Activated CD4-positive, alpha-beta T cell treated with anti-CD3 and anti-CD28 coated beads, Interleukin-2, amount 50 U/mL, for 1 hour (primary cell): Measurements from ENCODE around the gene SLC6A8.
"Not testable (repeated sequence)": the region's sequence is repeated elsewhere in the genome, so short reads cannot be mapped to it uniquely, and the experiment has no call there.

Source experiments
- DNase-seq: peaks from one replicate; pipeline ENCODE4 v3.0.0-alpha.2; 2020

Gene SLC6A8

DNA sequence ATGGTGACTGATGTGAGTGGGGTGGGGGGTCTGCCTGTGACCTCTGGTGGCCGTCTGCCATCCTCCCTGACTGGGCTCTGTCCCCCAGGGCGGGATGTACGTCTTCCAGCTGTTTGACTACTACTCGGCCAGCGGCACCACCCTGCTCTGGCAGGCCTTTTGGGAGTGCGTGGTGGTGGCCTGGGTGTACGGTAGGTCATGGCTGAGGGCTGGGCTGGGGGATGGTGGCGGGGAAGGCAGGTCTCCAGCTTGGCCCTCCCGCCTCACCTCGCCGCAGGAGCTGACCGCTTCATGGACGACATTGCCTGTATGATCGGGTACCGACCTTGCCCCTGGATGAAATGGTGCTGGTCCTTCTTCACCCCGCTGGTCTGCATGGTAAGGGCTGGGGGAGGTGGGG is 6.5 kb downstream of the SLC6A8 start:
- not testable (repeated sequence) for DNase-seq

- no peak for DNase-seq
These were observed 7.1 kb downstream of the SLC6A8 start for GRCh38 chrX:153694687-153695270.

GRCh38 chrX:153696100-153696499 is 8.4 kb downstream of the SLC6A8 start:
- no peak for DNase-seq

- not testable (repeated sequence) for DNase-seq
These were observed 8.8 kb downstream of the SLC6A8 start for GRCh38 chrX:153696538-153696937.

- DNase-seq = not testable (repeated sequence)
These were observed 9.4 kb downstream of the SLC6A8 start for GRCh38 chrX:153696986-153697722.

DNA sequence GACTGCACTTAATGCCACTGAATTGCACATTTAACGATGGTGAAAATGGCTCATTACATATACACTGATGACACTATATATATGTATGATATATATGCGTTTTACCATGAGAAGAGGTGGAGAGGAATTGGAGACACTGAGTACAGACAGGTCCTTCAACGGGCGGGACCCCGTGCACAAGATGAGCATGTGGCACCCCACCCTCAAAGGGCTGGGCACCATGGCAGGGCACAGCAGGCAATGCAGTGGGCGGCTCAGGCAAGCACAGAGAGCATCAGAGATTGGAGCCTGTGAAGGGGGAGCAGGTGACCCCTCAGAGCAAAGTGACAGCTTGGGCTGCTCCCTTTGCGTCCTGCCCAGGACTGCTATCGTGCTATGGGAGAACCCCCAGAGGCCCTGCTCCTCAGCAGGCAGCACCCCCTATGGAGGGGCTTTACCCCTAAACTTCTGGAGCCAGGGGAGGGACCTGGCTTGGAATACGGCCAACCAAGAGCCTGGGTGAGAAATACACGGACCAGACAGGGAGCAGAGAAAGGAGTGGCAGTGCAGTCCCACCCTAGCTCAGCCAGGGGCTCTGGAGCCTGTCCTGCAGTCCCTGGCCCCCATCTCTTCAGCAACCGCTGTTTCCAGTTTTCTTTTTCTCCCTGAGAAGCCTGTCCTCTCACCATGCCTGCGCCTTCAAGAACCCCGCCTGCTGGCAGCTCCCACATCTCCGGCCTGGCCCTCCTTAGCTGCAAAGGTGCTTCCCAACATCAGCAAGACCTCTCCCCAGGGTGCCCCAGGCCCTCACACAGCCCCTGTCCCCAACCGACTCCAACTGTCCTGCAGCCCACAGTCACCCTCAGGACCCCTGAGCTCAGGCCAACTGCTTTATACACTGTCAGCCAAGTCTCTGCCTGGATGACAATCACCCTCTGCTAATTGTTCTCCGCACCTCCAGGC is 10.5 kb downstream of the SLC6A8 start:
- no peak for DNase-seq

- not testable (repeated sequence) for DNase-seq
These were observed 11.6 kb downstream of the SLC6A8 start for GRCh38 chrX:153699210-153699783.

- not testable (repeated sequence) for DNase-seq
These were observed 12.2 kb downstream of the SLC6A8 start for GRCh38 chrX:153699784-153700371.

DNA sequence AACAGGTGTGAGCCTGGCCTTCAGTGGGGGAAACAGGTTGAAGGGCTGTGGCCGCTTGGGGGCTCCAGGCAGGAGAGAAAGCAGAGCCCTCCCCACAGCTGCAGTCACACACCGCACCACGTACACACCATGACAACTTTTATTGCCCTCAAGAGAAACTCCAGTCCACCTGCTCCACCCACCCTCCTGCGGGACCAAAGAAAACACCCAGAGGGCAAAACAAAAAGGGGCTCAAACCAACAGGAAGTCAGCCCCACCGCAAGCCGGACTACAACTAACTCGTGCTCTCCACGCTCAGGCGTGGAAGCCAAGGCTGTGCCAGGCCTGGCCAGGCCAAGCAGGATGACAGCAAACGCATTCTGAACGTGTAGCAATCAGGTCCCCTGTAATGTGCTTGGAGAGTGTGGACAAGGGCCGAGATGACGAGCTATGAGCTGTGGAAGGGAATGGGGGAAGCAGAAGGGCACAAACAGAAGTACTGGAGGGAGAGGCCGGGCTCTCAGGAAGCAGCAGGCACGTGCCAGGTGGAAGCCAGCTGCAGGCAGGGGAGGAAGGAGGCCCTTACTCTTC is 12.7 kb downstream of the SLC6A8 start:
- DNase-seq = no peak

DNA sequence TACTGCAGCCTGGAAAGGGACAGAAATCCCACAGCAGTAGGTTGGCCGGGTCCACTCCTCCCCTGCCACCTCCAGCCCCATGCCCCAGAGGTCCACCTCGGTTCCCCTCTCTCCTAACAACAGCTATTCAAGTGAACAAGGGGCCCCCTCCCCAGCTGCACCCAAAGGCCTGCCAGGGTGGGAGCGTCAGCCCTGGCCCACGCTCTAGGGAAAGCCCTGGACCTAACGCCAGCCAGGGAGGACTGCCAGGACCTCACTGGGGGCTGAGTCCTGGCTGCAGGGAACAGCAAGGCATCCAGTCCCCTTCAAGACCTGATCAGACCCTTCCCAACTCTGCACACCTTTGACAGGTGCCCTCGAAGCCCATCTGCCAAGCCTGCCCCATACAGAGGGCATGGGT is 13.2 kb downstream of the SLC6A8 start:
- DNase-seq = no peak

GRCh38 chrX:153701706-153702105 is 14.0 kb downstream of the SLC6A8 start:
- no peak for DNase-seq

DNA sequence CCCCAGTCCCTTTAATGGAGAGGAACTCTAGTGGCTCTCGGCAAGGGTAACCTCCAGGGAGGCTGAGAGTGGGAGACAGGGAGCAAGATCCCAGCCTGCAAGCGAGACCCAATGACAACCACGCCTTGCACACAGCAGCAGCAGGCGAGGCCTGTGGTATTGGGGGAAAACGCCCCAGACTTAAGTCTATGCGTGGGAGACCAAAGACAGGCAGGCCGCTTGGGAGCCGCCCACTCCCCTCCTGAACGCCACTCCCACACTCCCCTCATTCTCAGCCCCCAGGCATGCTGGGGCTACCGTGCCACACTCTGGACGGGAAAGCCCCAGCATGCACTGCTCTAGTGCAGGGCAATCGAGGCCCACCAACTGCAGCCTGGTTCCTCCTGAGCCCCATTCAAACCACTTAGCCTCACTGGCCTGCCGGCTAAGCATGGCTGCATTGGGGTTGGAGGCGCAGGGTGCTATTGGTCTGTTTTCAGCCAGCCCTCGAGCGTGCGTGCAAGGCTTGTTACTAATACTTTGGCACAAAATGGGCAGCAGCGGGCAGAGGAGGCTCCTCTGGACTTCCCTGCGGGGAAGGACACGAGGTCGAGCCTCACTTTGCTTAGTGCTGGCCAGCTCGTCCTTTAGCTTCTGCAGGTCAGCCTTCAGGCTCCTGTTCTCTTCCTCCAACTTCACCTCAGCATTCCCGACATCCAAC is 14.8 kb downstream of the SLC6A8 start:
- DNase-seq = no peak

- no peak for DNase-seq
These were observed 15.3 kb downstream of the SLC6A8 start for GRCh38 chrX:153703036-153703370.

DNA sequence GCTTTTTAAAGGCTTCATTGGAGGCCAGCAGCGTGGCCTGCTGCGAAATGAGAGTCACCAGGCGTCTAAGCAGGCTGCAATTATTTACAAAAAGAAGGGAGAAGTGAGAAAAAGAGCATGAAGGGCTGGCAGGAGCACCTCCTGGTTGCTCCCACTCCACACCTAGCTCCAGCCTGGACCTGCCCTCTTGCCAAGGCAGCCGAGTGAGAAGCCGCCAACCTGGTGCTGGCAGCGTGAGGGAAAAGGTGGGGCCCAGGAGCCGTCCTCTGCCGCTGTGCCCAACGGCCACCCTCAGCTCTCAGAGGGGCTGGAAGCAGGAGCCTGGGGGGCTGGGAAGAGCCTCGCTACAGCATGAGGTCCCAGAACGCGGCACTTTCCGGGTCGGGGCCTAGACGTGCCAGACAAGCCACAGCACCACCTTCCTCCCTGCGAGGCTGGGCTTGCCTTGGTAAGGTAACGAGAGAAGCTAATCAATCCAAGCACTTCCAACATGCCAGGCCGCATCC is 16.3 kb downstream of the SLC6A8 start:
- no peak for DNase-seq

DNA sequence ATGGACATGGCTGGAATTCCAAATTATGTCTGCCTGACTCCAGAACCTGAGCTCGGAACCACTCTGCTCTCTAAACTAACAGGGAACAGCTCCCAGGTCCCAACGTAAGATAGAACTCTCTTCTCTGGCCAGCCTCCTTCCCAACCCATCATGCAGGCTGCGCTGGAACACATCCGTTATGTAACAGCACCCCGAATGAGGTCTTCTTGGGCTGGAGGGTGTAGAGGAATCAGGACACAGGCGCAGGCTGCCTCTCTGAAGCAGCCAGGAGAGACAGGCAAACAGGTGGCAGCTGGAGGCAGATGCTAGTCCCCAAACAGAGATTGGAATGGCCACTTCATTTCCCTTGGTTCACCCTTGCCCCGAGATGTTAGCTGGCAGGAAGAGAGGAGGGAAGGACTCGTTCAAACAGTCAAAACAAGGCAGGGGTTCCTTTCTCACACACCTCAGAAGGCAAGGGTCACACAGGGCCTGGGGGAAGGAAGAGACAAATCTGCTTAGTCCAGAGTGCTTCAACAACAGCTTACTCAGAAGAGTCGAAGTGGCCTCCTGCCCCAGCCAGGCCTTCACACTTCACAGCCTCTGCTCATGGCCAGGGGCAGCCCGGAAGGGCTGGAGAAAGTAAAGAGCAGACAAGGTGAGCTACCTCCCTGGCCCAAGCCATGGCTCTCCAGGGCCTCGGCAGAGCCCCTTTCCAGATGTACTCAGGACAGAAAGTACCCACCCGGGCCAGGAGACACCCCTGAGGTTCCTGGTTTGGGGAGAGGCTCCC is 17.1 kb downstream of the SLC6A8 start:
- DNase-seq = not testable (repeated sequence)

- DNase-seq = not testable (repeated sequence)
These were observed 17.8 kb downstream of the SLC6A8 start for GRCh38 chrX:153705403-153706060.

GRCh38 chrX:153706799-153707198 is 19.1 kb downstream of the SLC6A8 start:
- no peak for DNase-seq

DNA sequence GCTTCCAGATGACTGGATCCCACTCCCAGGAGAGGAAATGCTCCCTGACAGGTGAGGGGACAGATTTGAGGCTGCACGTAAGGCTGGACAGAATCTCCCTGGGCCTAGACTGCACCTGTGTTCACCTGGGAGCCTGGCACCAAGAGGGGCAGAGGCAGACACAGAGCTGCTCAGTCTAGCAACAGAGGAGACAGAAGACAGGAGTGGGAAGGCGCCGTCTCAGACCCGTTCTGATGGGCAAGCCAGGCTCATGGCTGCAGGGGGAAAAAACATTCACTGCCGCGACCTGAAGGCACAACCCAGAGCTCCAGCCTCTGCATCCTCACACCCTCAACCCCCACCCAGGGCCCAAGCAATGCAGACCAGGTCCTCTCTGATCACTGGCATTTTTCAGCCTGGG is 19.7 kb downstream of the SLC6A8 start:
- DNase-seq = no peak

DNA sequence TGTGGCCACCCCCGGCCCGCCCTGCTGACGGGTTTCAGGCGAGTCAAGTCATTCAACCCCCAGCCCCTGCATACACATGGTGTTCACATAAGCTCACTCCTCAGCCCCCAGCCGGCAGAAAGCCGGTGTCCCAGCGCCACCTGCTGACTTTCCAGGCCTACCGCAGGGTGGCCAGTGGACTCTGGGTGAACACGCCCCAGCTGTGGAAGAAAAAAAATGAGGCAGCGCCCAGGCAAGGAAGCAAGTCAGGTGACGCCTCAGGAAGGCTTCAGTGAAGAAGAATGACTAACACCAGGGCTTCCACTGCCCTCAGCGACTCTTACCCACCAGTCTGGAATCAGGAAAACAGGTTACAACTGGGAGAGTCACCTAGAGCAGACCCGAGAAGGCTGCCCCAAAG is 20.7 kb downstream of the SLC6A8 start:
- peak; percentile 32 for DNase-seq
